GM12873 (cell line): ENCODE data around the gene VPS8.

ENCODE experiments used
- TF ChIP-seq, protein P1 (sequence below): IDR thresholded peaks from 2 replicates; pipeline ENCODE4 v1.5.1; 2012; ENCODE audit warnings: low read depth, mild to moderate bottlenecking, moderate library complexity, low read length, control low read depth; ENCODE audit not compliant: insufficient read depth; ENCODE audit errors: missing control alignments

Gene VPS8

DNA sequence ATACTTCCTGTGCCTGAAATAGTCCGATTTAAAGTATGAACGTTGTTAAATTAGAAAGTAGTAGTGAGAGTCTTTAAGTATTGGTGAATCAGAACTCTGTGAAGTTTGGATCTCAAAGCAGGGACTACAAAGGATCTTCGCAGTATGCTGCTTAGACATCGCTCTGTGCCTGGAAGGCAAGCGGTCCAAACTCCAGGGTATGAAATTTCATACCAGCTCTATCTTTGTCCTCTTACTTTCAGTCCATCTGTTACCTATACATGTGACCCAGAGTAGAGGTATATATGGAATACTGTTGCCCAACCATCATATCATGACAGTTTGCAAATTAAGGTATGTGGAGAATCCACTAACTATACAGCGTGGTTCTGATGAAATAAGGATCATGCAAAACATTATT, 34.5 kb downstream of the VPS8 start:
- TF ChIP-seq, protein P1, sequence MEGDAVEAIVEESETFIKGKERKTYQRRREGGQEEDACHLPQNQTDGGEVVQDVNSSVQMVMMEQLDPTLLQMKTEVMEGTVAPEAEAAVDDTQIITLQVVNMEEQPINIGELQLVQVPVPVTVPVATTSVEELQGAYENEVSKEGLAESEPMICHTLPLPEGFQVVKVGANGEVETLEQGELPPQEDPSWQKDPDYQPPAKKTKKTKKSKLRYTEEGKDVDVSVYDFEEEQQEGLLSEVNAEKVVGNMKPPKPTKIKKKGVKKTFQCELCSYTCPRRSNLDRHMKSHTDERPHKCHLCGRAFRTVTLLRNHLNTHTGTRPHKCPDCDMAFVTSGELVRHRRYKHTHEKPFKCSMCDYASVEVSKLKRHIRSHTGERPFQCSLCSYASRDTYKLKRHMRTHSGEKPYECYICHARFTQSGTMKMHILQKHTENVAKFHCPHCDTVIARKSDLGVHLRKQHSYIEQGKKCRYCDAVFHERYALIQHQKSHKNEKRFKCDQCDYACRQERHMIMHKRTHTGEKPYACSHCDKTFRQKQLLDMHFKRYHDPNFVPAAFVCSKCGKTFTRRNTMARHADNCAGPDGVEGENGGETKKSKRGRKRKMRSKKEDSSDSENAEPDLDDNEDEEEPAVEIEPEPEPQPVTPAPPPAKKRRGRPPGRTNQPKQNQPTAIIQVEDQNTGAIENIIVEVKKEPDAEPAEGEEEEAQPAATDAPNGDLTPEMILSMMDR, result no peak

- TF ChIP-seq, protein P1, result no peak
Observed at GRCh38 chr3:184848934-184849333, 37.0 kb downstream of the VPS8 start.

GRCh38 chr3:184850201-184850600, 38.2 kb downstream of the VPS8 start:
- TF ChIP-seq, protein P1, result no peak

DNA sequence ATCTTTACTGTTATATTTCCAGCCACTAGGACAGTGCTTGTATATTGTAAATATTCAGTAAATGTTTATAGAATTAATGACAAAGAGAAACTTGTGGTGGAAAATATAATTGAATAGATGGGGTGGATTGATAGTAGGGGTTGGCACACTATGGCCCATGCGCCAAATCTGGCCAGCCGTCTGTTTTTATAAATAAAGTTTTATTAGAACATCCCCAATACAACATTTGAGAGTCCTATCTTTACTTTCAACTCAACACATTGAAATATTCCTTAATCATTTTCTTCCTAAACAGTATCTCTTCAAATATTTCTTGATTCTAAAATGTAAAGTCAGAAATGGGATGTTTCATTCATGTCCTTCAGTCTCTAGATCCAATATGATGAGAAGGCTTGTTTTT, 45.1 kb downstream of the VPS8 start:
- TF ChIP-seq, protein P1, result no peak

GRCh38 chr3:184864000-184864399, 52.0 kb downstream of the VPS8 start:
- TF ChIP-seq, protein P1, result no peak

GRCh38 chr3:184868477-184868876, 56.5 kb downstream of the VPS8 start:
- TF ChIP-seq, protein P1, result no peak

DNA sequence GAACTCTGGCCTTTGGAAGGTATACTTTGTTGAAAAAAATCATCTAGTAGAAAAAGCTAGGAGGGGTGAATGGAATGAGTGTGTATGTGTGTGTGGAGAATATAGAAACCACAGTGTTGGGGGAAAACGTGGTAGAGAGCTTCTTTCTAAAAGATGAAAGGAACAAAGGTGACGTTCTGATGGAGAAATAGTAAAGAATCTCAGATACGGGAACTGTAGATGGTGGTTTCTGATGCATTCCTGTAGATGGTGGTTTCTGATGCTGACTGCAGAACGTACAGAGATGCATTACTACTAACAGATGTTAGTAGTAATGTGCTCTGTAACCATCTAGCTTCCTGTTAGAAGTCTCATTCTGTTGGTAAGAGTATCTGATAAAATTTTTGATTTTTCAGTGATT, 60.2 kb downstream of the VPS8 start:
- TF ChIP-seq, protein P1, result no peak
